SK-N-MC (cell line): ENCODE results near the gene WDR37.

Source experiments
- EZH2 ChIP-seq: fragments of 200-600 bp; sonication (generic); IDR thresholded peaks from one replicate; pipeline ENCODE4 v1.6.1; 2017; ENCODE audit warnings: antibody characterized with exemption
- FOXP2 ChIP-seq: optimal IDR thresholded peaks from 2 replicates; pipeline ENCODE3; 2011; ENCODE audit warnings: mild to moderate bottlenecking, moderate library complexity; ENCODE audit not compliant: insufficient read depth; ENCODE audit errors: extremely low read length, control extremely low read depth
- POLR2AphosphoS5 ChIP-seq: IDR thresholded peaks from 2 replicates; pipeline ENCODE4 v1.6.1; 2012; ENCODE audit warnings: mild to moderate bottlenecking, low read depth, low read length, borderline replicate concordance

DNA sequence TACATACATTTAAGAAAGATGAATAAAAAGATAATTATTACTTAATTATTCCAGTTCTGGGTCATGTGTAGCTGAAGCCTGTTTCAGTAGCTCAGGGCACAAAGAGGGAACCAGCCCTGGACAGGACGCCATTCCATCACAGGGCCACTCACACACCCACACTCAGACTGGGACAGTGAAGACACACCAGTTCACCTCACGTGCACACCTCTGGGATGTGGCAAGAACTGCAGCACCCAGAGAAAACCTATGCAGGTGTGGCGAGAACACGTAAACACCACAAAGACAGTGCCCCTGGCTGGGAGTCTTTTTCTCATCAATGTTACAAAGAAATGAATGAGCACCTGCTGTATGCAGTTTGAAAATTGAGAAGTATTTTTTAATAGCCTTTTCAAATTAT is 5.6 kb upstream of the WDR37 start:
- TF ChIP-seq POLR2AphosphoS5 (no peak), EZH2 (no peak), FOXP2 (no peak)
